ENCODE data around the gene LENG1.

LENG1 gene

DNA sequence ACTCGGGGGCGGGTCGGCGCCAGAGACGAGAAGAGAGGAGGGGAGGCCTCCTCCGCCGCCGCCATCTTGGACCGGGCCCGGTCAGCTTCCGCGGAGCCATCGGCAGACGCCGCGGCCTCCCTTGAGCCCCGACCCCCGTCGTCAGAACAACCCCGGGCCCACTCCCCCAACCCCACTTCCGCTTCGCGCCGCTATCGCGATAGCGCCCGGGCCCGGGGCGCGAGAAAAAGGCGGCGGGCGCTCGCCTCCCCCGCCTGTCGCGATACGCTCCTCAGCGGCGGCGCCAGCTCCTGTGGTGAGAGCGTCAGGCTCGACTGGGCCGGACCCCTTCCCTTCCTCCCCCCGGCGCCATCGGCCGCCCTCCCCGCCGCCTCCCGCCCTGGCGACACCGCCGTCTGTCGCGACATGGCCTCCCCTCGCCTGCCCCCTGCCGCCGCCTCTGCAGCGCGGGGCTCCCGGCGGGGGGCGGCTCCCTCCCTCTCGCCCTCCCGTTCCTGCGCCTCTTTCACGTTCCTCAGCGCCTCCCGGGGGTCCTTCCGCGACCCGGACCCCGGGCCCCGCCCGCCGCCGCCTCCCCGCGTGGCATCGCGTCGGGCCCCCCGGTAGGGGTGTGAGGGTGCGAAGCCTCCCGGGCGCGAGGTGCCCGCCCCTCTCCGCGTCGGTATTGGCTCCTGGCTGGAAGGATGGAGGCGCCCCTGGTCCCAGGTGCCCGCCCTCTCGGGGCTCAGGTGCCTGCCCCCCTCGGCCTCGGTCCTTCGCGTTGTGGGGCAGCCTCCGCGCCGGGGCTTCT is 21.6 kb downstream of the LENG1 start, which contains the start of gene CNOT3:
Gene CNOT3 (plus strand): TSS at position 64 of the 790 bp plus-strand sequence. CDS start 5,217 bp downstream, outside the sequence.
- peak; percentile 67 for DNase-seq

DNA sequence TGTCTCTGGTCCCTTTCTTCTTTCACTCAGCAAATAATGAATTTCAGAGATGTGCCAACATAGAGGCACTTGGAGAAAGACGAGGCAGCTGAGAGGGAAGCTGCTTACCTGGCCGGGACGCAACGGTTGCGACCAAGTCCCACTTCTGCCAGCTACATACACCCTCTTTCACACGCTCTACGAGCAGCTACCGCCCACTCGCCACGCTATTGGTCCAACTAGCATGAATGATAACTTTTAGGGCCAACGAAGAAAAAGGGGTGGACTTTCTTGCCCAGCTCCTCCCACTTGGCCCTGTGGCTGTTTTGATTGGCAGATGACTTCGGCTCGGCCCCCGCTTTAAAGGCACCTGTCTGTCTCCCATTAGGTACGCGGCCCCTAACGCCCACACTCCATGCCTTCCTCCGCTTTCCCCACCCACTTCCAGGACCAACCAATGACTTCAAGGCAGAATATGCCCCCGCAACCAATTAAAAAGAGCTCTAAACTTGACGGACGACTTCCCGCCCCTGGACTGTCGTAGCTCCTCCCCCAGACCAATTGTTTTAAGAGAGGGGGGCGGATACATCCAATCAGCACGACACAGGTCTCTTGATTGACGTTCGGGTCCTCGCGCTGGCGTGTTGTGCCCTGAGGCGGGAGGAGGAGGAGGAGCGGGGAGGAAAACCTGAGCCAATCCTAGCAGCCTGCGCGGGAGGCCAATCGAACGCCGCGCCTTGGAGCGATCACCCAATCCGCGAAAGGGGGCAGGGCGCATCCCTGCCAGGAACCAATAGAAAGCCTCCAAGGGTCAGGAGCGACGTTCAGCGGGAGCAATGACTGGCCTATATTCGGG is 22.4 kb downstream of the LENG1 start:
- peak; percentile 97 for DNase-seq

DNA sequence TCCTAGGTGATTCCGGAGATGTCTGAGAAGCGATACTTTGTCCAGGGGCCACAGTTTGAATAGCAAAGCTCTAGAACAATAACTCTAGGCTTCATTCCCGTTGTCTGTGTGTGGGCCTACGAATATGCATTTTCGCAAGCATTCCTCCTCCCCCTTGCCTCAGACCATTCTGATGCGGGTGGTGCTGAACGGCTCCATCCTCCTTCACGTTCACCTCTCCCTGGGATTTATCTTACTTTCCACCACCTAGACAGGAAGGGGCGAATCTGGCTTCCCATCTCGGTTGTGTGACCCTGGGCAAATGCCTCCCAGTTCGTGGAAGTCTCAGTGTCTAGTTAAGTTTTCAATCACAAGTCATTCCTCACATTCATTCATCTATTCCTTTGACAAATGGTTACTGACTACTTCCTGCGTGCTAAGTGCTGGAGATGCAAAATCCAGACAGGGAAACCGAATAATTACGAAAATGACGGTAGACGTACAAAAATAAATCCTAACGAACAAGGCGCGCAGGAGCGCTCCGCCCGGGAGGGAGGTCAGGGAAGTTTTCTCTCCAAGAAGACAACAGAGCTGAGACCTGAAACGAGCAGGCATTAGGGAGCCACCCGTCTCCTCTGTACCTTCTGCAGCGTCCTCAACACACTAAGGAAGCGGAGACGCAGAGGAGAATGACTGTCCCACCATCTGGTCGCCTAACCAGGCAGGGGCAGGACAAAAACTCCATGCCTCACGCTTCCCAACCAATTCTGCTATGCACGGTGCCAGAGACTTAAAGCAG is 23.2 kb downstream of the LENG1 start:
- DNase-seq, result no peak

DNA sequence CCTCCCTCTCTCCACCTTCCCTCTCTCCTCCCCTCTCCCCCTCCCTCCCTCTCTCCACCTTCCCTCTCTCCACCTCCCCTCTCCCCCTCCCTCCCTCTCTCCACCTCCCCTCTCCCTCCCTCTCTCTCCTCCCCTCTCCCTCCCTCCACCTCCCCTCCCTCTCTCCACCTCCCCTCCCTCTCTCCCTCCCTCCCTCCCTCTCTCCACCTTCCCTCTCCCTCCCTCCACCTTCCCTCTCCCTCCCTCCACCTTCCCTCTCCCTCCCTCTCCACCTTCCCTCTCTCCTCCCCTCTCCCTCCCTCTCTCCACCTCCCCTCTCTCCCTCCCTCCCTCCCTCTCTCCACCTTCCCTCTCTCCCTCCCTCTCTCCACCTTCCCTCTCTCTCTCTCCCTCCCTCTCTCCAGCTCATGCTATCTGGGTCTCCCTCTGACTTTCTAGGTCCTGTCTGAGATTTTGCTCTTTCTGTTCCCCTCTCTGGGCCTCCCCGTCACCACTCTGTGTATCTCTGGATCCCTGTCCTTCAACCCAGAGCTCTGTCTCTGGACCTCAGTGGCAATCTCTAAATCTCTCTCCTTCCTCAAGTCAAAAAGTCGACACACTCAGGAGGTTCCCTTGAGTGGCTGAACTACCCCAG is 25.4 kb downstream of the LENG1 start:
- no peak for DNase-seq

- no peak for DNase-seq
Measured at GRCh38 chr19:54133312-54133956, 26.1 kb downstream of the LENG1 start.

GRCh38 chr19:54129617-54129996 is 29.9 kb downstream of the LENG1 start:
- DNase-seq, result no peak

DNA sequence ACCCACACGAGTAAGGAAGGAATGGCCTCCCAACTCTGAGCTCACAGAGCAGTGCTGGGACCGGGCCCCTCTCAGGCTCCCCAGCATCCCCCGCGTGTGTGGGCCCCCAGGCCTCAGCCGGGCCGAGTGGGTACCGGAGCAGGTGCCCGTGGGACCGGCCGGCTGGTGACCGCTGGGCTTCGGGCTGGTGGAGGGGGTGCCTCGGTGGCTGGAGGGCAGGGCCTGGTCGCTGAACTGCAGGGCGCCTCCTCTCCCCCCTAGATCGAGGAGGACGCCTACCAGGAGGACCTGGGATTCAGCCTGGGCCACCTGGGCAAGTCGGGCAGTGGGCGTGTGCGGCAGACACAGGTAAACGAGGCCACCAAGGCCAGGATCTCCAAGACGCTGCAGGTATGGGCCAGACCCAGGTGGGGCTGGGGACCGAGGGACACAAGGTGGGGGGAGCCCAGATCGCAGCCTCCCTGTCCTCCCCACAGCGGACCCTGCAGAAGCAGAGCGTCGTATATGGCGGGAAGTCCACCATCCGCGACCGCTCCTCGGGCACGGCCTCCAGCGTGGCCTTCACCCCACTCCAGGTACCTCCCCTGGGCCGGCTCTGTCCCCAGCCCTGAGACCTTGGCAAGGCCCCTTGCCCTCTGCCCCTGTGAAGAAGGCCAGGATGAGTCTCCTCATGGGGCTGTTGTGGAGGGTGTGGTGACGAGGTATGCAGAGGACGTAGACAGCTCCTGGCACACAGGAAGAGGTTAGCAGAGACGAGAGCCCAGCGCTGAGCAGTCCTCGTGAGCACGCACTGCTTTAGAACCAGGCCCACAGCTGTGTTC is 30.5 kb downstream of the LENG1 start:
- DNase-seq, result no peak

DNA sequence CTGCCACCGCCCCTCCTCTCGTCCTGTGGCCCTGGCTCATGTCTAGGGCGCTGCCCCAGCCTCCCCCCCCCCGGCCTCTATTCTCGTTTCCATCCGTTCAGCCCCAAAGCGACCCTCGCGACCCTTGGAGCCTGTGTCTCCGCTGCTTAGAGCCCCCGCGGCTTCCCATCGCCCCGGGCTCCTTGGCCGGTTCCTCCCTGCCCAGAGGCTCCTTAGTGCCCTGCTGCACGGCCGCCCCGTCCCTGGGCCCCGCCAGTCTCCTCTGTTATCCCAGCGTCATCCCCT is 31.1 kb downstream of the LENG1 start:
- no peak for DNase-seq

- no peak for DNase-seq
Measured at GRCh38 chr19:54127688-54128440, 31.7 kb downstream of the LENG1 start.

GRCh38 chr19:54125713-54126112 is 33.8 kb downstream of the LENG1 start:
- no peak for DNase-seq

DNA sequence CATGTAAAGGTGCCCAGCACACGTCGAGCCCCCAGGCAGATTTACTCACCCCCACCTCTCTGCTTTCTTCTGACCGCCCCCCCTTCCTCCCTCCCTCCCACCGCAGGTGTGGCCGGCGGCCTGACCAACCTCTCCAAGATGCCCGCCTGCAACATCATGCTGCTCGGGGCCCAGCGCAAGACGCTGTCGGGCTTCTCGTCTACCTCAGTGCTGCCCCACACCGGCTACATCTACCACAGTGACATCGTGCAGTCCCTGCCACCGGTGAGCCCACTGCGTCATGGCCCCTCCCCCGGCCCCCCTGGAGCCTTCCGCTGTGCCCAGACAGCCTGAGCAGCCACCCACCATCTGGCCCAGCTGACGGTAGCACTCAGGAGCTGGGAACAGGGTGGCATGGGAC is 35.1 kb downstream of the LENG1 start:
- no peak for DNase-seq

DNA sequence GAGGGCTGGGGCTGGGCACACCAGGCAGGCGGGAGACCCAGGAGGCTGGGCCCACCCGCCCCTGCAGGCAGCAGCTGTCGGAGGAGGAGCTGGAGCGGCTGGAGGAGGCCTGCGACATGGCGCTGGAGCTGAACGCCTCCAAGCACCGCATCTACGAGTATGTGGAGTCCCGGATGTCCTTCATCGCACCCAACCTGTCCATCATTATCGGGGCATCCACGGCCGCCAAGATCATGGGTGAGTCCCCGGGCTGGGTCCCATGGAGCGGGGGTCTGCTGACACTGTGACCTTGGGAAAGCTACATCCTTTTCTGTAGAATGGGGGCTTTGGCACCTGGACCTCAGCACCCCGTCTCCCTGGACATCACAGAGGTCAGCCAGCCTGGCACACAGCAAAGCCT is 35.8 kb downstream of the LENG1 start:
- DNase-seq, result no peak

GRCh38 chr19:54121259-54121658 is 38.3 kb downstream of the LENG1 start:
- no peak for DNase-seq

DNA sequence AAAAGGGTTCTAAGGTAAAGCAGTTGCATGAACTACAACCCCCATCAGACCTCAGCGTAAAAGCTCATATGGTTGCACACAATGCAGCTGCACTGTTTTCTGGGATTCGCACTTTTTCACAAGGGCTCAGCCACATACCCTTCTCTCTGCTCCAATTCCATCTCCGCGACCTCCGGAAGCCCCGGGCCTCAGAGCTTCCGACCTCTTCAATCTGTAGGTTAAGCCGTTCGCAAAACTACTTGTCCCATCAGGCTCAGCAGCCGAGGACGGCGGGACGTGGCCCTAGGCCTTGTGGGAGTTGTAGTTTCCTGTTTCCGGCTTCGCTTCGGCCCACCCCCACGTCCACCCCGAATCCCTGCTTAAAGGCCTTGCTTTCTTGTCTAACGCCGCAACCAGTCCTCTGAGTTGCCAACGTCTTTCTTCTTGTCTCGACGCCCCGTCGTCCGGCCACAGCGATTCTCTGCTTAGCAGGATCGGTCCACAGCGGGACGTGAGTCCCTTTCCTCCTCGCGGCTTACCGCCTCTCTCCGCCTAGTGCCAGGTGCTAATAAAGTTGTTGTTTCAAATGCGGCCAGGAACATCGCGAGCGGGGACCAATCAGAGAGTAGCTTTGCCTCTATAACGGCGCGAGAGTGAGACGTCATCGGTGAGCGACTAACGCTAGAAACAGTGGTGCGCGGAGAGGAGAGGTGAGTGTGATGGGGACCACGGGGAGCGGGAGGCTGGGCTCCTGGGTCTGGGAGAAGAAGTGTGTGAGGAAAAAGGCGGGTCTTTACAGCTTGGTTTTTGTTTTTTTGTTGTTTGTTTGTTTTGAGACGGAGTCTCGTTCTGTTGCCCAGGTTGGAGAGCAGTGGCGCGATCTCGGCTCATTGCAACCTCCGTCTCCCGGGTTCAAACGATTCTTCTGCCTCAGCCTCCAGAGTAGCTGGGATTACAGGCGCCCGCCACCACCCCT is 44.1 kb downstream of the LENG1 start, which contains the start of the genes PRPF31 and TFPT:
Gene PRPF31 (plus strand): TSS at position 646 of the 955 bp plus-strand sequence. CDS start 2,525 bp downstream, outside the sequence.
Gene TFPT (minus strand): TSS at position 549 of the 955 bp plus-strand sequence. CDS start 388 bp downstream, at position 161.
- peak; percentile 98 for DNase-seq

DNA sequence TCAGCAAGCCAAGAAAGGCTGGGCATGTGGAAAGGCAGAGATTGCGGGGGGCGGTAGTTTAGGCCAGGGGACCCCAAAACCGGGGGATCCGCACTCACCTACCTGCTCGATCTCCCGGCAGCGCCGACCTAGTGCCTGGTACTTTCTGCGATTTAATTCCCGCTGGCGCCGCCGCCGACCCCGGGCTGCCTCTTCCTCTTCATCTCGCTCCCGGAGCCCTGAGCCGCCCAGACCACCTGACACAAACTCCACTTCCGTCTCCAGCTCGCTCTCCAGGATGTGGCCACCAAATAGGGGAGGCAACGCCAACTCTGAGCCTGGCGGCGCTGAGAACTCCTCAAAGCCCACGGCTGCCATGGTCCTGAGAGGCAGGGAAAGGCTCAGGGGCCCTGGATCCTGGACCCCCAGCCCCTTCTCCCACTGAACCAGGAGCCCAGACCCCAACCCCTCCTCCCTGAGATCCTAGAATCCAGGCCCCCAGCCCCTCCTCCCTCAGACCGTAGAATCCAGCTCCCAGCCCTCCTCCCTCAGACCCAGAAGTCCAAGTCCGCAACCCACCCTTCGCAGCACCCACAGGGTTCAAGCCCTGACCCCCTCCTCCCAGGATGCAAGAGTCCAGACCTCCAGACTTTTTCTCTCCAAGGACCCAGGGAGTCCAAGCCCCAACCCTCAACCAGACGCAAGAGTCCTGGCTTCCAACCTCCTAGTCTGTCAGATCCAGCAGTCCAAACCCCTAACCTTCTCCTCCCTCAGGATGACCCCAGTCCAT is 45.0 kb downstream of the LENG1 start:
- DNase-seq, result peak; percentile 73

DNA sequence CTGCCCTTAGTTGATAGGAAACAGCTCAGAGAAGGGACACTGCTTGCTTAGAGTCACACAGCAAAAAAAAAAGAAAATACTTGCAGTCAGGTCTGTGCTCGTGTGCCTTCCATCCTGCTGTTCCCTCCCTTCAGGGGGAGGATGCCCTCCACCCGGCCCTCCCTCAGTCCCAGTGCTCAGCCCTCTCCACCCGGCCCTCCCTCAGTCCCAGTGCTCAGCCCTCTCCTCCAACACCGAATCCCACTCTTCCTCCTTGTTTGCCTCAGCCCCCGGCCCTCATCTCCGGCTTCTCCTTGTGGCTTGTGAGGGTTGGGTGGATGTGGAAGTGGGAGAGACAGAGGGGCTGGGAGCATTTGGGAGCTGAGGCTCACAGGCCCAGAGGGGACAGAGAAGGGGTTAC is 49.9 kb downstream of the LENG1 start:
- no peak for DNase-seq

DNA sequence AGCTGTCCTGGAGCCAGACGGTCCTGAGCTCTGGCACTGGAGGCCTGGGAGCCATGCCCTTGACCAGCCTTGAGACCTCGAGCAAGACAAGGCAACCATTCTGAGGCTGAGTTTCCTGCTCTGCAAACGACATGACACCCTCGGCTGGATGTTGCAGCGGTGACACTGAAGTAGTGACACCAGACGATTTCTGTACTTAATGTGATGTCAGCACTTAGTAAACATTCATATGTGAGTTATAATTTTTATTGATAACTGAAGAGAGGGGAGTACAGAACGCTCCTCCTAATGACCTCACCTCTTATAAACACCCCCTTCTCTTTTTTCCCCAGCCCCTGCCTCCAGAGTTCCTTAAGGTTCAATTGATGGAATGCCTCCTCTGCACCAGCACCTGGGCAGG is 51.0 kb downstream of the LENG1 start:
- no peak for DNase-seq

- no peak for DNase-seq
Measured at GRCh38 chr19:54107876-54108490, 51.5 kb downstream of the LENG1 start.
